GM19239 (cell line): Measurements from ENCODE around the gene TRAF7.

Experiments
- DNase-seq: peaks from one replicate; pipeline ENCODE4 v3.0.0; 2011; ENCODE audit warnings: low spot score; ENCODE audit not compliant: insufficient read length
- FAIRE-seq: peaks from 2 replicates; lab custom pipeline; 2011; peaks lifted over from hg19 to GRCh38; lab: Jason Lieb, UNC

TRAF7 gene

GRCh38 chr16:2143878-2144485, 11.6 kb upstream of the TRAF7 start:
- FAIRE-seq = no peak
- DNase-seq = no peak

GRCh38 chr16:2145843-2146242, 9.7 kb upstream of the TRAF7 start:
- FAIRE-seq (no peak), DNase-seq (no peak)

GRCh38 chr16:2147378-2147777, 8.2 kb upstream of the TRAF7 start:
- FAIRE-seq = no peak

DNA sequence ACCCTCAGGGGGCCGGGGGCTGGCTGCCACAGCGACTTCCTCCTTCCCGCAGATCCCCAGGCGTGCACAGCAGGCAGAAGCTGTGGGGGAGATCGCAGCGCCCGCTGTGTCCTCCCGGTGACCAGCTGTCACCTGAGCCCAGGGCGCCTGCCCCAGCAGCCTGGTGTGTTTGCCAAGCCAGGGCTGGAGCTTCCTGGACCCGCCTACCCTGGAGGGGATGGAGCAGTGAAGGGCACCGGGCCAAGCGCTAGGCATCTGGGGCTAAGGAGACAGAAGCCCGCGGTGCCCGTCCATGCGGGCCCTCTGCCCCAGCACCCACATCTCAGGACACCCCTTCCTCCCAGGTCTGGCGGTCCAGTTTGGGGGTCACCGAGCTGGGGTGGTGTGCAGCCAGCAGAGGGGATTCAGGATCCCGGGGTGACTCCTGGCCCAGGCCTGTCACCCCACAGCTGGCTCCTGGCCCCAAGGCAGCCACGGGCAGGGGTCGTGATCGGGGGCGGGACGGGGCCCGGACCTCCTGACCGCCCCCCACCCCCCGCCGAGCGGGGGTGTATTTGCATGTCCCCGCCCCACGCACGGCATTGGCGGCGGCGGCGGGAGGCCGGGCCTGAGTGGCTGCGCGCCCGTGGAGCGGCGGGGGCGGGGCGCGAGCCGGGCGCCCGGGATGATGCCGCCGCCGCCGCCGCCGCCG, 7.5 kb upstream of the TRAF7 start, which contains the start of gene RAB26:
TSS of gene RAB26 (plus strand) at position 645 of the 691 bp plus-strand sequence. CDS start 159 bp downstream, outside the sequence.
- FAIRE-seq (no peak), DNase-seq (no peak)

More at GRCh38 chr16:2147378-2147777, 8.2 kb upstream of the TRAF7 start:
- DNase-seq = no peak

- FAIRE-seq = no peak
Observed at GRCh38 chr16:2148714-2149629, 6.6 kb upstream of the TRAF7 start.

DNA sequence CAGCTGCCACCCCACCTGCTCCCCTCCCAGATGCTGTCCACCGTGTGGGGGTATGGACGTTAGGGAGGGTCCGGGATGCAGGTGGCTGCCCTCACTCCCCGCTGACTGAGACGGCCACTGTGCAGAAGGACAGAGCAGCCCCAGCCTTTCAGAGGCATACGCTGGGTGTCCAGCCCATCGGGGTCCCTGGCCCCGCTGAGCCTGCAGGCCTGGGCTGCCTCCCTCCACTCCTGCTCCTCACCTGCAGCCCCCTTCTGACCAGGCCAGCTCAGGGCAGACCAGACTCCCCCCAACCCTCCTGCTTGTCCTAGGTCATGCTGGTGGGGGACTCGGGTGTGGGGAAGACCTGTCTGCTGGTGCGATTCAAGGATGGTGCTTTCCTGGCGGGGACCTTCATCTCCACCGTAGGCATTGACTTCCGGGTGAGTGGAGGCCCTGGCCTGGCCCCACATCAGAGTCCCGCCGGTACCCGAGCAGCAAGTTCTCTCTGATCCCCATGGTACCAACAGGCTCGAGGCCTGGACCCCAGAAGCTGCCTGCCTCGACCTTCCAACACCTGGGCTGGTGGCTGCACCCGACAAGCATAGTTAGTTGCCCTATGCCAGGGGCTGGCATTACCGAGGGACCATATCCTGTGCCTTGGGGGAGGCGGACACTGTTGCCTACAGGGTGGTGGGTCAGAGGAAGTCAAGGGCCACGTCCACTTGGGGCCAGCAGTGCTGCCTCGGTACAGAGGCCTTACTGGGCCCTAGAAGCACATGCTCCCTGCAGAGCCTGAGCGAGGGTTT, 5.8 kb upstream of the TRAF7 start:
- no peak for DNase-seq
- FAIRE-seq = no peak

More at GRCh38 chr16:2148714-2149629, 6.6 kb upstream of the TRAF7 start:
- DNase-seq = no peak

- FAIRE-seq = no peak
- no peak for DNase-seq
Observed at GRCh38 chr16:2150418-2151187, 5.0 kb upstream of the TRAF7 start.

- no peak for FAIRE-seq
- DNase-seq = no peak
Observed at GRCh38 chr16:2151188-2152091, 4.1 kb upstream of the TRAF7 start.

DNA sequence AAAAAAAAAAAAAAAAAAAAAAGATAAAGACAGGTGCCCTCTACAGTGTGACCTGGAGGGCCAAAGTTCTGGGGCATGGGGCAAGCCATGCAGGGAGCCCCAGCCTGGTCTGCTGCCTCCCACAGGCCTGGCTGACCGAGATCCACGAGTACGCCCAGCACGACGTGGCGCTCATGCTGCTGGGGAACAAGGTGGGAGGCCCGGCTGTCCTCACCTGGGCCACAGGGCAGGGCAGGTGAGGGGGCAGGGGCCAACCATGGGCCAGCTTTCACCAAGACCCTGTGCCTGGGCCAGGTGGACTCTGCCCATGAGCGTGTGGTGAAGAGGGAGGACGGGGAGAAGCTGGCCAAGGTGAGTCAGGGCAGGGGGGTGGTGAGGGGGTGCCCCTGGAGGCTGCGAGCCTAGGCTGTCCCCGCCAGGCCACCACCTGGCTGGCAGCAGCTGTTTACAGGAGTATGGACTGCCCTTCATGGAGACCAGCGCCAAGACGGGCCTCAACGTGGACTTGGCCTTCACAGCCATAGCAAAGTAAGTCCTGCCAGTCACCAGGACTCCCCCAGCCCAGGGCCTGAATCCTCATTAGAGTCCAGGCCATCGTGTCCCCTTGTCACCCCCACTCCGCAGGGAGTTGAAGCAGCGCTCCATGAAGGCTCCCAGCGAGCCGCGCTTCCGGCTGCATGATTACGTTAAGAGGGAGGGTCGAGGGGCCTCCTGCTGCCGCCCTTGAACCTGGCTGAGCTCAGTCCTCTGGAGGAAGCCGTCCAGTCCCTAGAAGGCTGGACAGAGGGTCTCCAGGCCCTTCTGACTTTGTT, 2.7 kb upstream of the TRAF7 start:
- no peak for FAIRE-seq
- DNase-seq = no peak

DNA sequence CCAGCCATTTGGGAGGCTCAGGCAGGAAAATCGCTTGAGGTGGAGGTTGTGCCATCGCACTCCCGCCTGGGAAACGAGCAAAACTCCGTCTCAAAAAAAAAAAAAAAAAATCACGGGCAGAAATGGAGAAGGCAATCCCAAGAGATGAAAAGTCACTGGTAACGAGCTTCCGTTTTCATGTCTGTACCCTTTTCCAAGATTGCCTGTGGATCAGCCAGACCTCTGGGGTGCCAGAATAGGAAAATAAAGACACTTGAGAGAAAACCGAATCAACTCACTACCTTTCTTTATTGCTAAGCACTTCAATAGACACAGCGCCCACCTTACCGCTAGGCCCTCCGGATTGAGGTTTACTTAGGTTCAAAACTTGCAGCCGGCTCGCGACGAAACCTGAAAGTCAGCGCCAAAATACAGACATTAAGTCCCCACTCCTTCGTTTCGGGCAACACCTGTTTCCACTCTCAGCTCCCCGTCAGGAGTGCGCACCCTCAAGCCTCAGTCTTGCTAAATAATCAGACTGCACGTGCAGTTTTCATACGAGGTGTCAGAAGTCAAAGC, 970 bp upstream of the TRAF7 start:
- FAIRE-seq = no peak
- DNase-seq = no peak

DNA sequence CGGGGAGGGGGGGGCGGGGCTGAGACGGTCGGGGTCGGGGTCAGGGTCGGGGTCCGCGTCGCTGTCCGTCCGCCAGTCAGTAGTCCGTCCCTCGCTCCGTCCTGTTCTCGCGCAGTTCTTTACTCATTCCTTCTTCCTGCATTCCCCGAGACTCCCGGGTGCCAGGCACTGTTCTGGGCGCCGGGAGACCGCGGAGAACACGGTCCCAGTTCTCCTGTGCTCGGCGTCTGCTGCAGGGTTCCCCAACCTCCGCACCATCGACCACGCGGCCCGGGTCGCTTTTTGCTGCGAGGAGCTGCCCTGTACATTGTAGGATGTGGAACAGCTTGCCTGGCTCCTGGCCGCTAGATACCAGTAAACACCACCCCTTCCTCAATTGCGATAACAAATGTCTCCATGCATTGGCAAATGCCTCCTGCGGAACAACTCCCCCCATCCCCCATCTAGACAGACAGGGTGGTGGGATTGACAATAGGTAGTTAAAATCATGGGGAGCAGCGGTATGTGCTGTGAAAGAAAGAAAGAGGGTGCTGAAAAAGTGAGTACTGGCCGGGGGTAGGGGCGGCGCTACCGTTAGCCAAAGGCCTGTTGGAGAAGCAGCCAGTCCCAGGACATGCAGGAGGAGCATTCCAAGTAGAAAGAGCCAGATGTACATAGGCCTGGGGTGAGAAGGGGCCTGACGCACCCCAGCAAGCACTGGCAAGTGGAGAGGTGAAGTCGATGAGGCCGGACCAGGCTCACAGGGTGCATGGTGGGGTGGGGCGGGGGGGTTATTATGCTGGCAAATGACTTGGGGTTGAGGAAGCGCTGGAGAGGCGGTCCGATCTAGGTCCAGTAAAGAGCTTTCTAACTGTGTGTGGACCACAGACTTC, 631 bp downstream of the TRAF7 start:
- FAIRE-seq (no peak), DNase-seq (no peak)

DNA sequence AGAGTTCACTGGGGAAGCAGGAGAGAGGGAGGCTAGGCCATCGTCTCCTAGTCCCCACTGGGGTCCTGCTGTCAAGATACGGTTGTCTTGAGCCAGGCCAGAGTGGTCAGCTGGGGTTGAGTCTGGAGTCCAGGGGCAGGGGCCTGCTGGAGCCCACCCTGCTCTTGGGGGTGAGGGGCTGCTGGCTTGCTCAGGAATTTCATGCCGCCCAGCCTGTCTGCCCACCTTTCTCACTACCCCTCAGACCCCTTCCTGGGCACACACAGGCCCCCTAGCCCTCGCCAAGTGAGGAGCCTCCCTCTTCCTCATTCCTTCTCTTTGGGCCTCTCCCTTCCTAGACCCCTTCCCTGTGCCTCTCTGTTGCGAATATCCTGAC, 1.3 kb downstream of the TRAF7 start:
- no peak for DNase-seq
- no peak for FAIRE-seq

- DNase-seq (no peak), FAIRE-seq (no peak)
Observed at GRCh38 chr16:2157480-2158261, 2.1 kb downstream of the TRAF7 start.

GRCh38 chr16:2158262-2158638, 2.7 kb downstream of the TRAF7 start:
- DNase-seq (no peak), FAIRE-seq (no peak)

GRCh38 chr16:2159175-2159838, 3.7 kb downstream of the TRAF7 start:
- DNase-seq (no peak), FAIRE-seq (no peak)
